H4 (cell line): ENCODE data around the gene FARSA. TPM values are rescaled to one million over a fixed set of nuclear protein-coding genes. Genes with fewer than 3 reads are reported as not detected.
A peak's percentile ranks its signal among the peaks of the same experiment; 100 is the strongest.
"Not testable (repeated sequence)": the region's sequence is repeated elsewhere in the genome, so short reads cannot be mapped to it uniquely, and the experiment has no call there.

ENCODE experiments used
- DNase-seq: peaks from one replicate; pipeline ENCODE4 v3.0.0-alpha.2; 2015; ENCODE audit warnings: low spot score
- total RNA-seq: library from RNA; depleted of rRNA; stranded (reverse); fragments of >200 nt; shearing (Covaris generic); gene quantifications from 2 replicates; pipeline ENCODE4 v1.2.3, GENCODE V29; 2014

FARSA gene
- total RNA-seq, 1 experiment from 2014 or later = 90.9 TPM

DNA sequence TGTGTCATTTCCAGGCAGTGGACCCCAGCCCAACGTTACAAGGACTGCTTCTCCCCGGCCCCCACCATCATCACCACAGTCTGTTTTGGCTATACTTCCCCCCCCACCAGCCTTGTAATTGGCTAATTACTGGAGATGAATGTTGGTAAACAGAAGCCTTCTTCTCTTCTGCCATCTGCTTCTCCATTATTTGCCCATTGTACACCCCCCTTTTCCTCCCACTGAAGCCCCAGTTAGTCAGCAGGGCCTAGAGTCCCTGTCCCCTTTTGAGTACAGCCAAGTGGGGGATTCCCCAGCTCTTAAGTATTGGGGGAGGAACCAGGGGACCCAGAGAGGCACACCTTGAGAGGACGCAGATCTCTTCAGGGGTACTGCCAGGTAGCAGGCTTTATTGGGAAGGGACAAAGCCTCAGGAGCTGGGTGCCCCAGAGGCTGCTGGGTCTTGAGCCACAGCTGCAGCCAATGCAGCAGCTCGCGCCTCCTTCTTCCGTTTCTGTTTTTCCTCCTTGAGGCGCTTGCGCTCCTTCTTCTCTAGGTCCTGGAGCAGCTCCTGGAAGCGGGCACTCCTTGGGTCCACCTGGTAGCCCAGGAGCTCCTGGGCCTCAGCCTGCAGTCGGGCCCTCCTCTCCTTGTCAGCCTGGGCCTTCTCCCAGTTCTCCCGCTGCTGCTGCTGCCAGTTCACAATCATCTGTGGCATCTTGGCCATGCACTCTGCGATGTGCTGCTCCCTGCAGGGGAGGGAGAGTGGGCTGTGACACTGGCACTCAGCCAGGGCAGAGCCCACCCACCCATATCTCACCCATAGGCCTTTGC is 20.5 kb upstream of the FARSA start:
- no peak for DNase-seq

DNA sequence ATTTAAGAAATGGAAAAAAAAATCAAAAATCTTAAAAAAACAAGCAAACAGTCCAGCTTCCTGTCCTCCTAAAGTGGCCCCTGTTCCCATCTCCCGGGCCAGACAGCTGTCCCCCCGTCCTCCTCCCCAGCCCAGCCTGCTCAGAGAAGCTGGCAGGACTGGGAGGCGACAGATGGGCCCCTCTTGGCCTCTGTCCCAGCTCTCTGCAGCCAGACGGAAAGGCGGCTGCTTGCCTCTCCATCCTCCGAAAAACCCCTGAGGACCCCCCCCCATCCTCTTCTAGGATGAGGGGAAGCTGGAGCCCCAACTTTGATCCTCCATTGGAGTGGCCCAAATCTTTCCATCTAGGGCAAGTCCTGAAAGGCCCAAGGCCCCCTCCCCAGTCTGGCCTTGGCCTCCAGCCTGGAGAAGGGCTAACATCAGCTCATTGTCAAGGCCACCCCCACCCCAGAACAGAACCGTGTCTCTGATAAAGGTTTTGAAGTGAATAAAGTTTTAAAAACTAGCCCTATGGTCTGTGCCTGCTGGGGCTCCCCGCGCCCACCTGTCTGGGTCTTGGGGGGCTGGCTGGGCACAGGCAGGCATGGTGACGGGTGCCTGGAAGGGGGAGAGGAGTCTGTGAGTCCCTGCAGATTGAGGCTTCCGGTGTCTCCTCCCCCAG is 19.8 kb upstream of the FARSA start:
- DNase-seq = peak; percentile 58

DNA sequence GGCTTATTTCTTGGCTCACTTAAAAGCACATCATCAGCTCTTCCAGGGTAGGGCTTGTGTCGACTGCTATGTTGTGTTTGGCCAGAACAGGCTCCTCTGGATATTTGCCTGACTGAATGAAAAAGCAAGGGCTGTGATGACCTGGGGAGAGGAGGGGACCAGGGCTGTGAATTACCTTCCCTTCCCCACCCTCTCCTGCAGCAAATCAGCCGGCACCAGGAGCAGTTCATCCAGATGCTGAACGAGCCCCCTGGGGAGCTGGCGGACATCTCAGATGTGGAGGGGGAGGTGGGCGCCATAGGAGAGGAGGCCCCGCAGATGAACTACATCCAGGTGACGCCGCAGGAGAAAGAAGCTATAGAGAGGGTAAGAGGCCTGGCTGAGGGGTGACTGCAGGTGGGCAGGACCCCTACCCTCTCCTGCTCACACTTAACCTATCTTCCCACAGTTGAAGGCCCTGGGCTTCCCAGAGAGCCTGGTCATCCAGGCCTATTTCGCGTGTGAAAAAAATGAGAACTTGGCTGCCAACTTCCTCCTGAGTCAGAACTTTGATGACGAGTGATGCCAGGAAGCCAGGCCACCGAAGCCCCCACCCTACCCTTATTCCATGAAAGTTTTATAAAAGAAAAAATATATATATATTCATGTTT is 19.1 kb upstream of the FARSA start:
- DNase-seq = peak; percentile 76

DNA sequence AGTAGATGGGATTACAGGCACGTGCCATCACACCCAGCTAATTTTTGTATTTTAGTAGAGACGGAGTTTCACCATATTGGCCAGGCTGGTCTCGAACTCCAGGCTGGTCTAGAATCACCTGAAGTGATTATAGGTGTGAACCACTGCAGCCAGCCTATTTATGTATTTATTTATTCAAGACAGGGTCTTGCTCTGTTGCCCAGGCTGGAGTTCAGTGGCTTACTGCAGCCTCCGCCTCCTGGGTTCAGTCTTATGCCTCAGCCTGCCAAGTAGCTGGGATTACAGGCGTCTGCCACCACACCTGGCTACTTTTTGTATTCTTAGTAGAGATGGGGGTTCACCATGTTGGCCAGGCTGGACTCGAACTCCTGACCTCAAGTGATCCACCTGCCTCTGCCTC is 18.5 kb upstream of the FARSA start:
- DNase-seq = not testable (repeated sequence)

- DNase-seq = no peak
Observed at GRCh38 chr19:12949363-12950283, 16.1 kb upstream of the FARSA start.

- no peak for DNase-seq
Observed at GRCh38 chr19:12948612-12949362, 15.3 kb upstream of the FARSA start.

- DNase-seq = no peak
Observed at GRCh38 chr19:12947702-12948611, 14.4 kb upstream of the FARSA start.

DNA sequence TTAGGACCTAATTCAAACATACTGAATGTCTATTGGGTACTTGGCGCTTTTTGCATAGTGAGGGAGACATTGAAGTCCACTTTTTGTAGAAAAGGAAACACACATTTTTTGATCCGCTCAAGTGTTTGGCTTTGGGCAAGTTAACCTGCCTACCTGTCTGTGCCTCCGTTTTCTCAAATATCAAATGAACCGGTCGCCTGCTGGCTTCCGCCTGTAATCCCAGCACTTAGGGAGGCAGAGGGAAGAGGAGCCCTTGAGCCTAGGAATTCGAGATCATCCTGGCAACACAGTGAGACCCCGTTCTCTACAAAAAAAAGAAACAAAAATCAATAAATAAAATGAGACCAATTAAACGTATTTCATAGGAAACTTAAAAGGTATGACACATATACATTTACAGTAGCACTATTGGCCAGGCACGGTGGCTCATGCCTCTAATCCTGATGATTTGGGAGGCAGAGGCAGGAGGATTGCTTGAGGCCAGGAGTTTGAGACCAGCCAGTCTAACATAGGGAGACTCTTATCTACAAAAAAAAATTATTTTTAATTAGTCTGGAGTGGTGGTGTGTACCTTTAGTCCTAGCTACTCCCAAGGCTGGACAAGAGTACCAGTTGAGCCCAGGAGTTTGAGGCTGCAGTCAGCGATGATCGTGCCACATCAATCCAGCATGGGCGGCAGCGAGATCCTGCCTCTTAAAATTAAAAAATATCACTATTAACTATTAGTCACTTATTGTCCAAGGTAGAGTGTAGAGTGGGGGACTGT is 13.4 kb upstream of the FARSA start:
- no peak for DNase-seq

- no peak for DNase-seq
Observed at GRCh38 chr19:12946092-12946721, 12.7 kb upstream of the FARSA start.

DNA sequence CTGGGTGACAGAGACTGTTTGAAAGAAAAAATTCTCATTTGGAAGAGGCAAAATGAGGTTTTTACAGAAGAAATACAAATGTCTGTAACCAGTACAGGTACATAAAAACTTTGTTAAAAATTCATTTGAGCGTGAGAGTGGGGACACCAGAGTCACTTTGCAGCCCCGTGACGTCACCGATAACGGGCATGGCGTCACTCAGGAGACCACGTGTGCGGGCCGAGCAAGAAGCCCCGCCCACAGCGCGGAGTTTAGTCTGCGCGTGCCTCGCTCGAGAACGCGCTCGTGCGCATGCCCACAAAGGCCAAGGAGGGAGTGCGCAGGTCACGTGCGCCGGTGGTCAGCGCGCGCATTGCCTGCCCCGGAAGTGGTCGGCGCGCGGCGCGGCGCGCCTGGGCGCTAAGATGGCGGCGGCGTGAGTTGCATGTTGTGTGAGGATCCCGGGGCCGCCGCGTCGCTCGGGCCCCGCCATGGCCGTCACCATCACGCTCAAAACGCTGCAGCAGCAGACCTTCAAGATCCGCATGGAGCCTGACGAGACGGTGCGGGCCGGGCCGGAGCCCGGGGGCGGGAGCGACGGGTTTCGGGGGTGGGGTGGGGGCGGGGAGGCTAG is 12.1 kb upstream of the FARSA start, which contains the start of gene RAD23A:
RAD23A (plus strand) TSS at position 384 of the 613 bp plus-strand sequence; CDS start at position 471, 87 bp downstream.
- peak; percentile 99 for DNase-seq

- DNase-seq = no peak
Observed at GRCh38 chr19:12944104-12944674, 10.7 kb upstream of the FARSA start.

- no peak for DNase-seq
Observed at GRCh38 chr19:12943437-12944044, 10.0 kb upstream of the FARSA start.

- no peak for DNase-seq
Observed at GRCh38 chr19:12940897-12941296, 7.4 kb upstream of the FARSA start.

GRCh38 chr19:12939975-12940423 is 6.5 kb upstream of the FARSA start:
- no peak for DNase-seq

DNA sequence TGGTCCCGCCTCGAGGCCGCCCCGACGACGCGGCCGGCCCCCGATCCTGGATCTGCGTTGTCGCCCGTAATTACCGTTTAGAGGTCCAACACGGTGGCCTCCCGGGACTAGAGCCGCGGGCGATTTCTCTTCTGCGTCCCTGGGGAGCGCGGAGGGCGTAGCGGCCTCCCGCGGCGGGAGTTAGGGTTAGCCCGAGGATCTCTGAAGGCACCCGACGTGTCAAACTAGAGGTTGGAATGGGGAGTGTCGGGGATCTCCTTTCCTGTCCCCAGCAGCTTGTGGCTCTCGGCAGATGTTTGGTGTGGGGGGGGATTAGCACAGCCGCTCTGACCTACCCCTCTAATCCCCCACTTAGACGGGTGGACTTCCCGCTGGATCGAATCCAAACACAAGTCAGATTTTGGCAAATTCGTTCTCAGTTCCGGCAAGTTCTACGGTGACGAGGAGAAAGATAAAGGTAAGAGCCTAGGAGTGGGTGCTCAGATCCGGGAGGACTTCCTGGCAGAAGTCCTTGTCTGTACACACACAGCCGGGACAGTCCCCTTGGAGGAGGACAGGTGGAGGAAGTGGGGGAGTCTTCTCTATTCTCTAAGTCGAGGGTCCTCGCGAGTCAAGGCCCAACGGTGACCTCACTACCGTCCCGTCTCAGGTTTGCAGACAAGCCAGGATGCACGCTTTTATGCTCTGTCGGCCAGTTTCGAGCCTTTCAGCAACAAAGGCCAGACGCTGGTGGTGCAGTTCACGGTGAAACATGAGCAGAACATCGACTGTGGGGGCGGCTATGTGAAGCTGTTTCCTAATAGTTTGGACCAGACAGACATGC is 5.5 kb upstream of the FARSA start:
- DNase-seq = no peak
